ENCODE measurements around the gene KCNF1.

The KCNF1 gene

DNA sequence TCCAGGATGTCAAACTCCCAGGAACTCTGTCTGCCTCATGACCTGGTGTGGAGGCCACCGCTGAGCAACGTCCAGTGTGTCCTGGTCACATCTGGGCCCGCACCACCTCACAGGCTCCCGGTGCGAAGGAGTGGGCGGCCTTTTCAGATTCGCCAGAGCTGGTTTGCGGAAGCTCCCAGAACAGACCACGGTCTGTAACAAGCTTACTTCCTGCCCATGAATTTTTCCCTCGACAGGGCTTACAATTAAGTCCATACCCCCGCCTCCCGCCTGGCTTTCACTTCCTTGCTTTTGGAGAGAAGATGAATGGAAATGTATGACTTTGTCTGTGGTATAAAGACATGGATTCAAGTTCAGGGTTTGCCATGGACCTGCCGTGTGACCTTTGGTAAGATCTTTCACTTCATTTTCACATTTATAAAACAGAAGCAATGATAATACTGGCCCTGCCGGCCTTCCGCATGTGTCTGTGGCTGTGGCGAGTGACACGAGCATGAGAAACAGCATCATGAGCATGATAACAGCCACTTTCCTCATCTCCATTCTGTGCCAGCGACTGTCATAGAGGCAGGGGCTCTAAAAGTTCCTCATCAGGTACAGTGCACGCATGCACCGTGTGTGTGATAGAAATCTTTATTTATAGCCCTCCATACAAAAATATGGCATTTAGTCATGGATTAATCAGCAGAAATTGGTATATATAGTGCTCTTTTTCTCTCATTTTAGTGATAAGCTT lies 31.0 kb upstream of the KCNF1 start:
- DNase-seq (ENCODE audit: low read depth) = no peak

- DNase-seq (ENCODE audit: low read depth) = no peak
Measured at GRCh38 chr2:10882568-10882967, 29.2 kb upstream of the KCNF1 start.

DNA sequence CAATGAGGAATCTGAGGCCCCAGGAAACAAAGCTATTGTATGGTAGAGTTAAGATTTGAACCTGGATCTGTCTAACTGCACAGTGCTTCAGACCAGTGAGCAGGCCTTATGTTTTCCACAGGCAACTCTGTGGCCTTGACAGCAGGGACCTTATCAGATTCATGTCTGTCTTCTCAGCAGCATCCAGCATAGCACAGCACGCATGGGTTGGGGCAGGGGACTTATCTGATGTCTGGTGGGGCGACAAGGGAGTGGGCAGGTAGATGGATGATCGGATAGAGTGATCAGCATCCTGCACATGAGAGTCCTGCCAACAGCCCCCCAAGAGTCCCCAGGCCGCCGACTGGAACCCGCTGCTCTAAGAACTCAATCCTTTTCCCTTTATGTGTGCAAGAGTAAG lies 28.7 kb upstream of the KCNF1 start:
- DNase-seq (ENCODE audit: low read depth) = no peak

DNA sequence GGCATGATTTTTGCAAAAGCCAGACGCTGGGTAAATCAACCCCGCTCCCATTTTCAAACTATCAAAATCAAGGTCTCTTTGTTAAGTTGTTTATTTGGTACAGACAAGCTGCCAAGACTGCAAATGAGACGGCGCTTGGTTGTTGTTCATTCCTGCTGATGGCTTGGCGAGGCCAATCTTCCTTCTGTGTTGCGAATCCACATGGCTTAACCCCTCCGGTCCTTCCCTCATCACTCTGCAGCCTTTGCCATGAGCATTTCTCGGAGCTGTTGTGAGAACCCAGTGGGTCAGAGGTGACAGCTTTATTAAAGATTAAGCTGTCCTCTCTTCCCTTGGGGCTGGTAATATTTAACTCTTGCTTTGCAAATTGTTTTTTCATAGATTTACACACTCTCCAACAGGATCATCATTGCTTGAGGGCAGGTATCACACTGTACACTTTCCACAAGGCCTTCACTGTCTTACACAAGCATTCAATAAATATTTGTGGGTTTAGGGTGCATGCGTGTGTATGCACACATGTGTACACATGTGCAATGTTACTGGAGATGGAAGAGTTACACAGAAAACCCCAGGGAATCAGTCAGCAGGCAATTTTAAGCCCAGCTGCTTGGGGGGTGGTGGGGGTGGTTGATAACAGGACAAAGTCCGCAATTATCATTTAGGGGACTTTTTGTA lies 27.8 kb upstream of the KCNF1 start:
- DNase-seq (ENCODE audit: low read depth) = no peak

DNA sequence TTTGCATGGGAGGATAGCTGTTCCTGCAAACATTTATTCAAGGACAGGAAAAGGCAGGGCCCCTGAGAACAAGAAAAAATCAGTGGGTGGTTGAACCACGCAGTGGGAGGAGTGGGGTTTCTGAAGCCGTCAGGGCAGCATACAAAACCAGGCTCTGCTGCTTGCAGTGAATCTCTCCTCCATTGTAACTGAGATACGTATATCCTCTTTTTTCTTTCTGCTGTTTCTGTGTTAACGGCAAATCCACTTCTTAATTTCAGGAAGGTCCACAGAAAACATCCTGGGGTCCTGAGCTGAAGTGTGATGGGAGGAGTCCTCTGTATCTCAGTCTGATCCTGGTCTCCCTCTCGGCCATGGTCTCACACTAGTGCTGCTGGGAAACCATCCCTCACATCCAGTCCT lies 27.2 kb upstream of the KCNF1 start:
- DNase-seq (ENCODE audit: low read depth) = no peak

DNA sequence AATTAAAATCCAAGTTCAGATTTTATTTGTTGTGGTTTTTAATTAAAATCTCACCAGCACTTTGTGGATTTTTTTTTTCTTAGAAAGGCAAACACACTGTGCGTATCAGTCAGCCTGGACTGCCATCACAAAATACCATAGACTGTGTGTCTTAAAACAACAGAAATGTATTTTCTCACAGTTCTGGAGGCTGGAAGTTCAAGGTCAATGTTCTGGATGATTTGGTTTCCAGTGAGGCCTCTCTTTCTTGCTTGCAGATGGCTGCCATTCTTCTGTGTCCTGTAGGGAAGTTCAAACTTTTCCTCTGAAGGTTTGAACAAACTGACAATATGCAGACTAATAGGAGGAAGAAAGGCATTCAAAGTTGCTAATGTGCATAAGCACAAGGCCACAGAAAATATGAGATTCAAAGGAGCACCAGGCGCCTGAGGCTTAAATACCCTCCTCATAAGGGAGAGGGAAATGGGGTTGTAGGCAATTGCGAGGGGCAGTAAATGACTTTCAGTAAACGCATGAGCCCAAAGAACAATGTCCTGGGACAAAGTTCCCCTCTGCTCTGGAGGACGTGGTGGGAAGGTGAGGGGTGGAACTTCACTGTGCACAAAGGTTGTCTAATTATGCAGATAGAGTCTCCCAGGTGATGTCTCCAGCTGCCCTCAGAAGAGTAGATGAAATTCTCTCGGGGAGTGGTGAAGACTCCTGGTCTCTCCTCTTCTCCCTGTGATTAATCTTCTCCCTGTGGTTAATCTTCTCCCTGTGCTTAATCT lies 26.5 kb upstream of the KCNF1 start:
- no peak for DNase-seq (ENCODE audit: low read depth)

GRCh38 chr2:10887476-10887875 lies 24.3 kb upstream of the KCNF1 start:
- DNase-seq (ENCODE audit: low read depth) = no peak

DNA sequence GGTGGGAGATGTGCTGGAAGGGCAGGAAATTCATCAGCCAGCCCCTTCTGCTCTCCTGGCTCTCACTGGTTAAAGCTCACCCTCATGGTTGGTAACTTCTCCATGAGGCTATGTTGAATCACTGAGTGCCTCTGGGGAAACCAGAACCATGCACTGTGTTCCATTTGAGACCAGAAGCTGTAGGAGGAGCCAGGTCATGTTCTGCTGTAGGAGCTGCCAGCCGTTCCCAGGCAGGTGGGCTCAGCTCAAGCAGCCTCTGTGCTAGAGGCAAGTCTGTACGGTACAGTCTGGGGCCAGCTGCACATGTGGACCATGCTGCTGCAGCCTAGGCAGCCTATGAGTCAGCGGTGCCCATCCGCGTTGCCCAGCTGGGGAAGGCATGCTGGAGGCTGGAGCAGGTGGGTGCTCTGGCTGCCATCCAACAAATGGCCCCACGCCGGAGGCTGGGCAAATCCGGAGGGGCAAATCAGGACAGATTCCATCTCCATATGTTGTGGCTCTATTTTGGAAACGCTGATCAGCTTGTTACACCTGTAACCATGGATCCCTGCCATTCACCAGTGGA lies 22.0 kb upstream of the KCNF1 start:
- DNase-seq (ENCODE audit: low read depth) = no peak

GRCh38 chr2:10890706-10891270 lies 20.9 kb upstream of the KCNF1 start:
- no peak for DNase-seq (ENCODE audit: low read depth)

- no peak for DNase-seq (ENCODE audit: low read depth)
Measured at GRCh38 chr2:10891390-10891789, 20.3 kb upstream of the KCNF1 start.

- no peak for DNase-seq (ENCODE audit: low read depth)
Measured at GRCh38 chr2:10891848-10892247, 19.9 kb upstream of the KCNF1 start.

- no peak for DNase-seq (ENCODE audit: low read depth)
Measured at GRCh38 chr2:10892316-10892715, 19.4 kb upstream of the KCNF1 start.

DNA sequence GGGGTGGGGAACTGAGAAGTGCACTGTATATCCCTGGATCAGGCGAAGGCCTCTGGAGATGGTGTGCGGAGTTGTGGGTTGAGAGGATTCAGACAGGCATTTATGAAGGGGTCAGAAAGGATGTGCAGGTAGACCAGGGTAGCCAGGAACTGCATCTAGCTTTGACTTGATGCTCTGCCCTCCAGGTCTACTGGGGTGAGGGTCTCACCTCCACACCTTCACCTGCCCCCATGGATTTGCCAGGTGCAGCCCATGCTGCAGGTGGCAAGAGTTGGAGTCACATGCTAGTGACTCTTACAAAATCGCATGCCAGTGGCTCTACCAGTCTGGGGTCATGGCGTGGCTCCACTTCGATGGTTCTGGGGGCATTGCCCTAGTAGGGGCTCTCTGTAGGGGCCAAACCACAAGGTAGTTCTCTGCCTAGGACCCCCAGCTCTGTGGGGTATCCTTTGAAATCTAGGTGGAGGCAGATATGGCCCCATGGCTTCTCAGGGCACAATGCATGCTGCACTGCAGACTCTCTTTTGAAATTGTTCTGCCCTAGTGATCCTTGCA lies 18.9 kb upstream of the KCNF1 start:
- DNase-seq (ENCODE audit: low read depth) = no peak

DNA sequence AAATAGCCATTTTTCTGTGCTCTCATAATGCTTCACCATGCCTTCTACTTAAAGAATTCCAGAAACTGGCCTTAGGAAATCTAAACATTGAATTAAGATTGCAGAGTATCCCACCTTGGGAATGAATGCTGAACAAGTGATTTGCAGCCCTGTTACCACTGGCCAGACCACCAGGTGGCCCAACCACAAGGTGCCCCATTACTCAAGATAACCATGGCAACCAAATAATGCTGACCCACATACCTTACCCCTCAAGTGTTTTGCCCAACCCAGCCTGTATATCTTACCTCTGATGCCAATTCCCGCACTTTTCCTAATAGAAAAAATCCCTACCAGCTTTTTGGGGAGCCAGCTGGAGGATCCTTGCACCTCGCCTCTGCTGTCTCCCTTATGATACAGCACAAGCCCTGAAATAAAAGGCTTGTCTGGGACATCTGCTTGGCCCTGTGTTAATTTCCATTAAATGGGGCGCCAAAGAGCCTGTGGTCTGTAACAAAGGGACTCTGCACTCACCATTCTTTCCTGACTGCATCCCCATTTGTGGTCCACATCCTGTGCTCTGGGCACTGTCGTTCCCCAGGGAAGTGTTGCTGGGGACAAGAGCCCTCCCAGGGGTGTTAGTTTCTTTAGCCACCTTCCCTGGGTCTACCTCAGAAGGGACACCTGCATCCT lies 17.3 kb upstream of the KCNF1 start:
- DNase-seq (ENCODE audit: low read depth) = no peak

DNA sequence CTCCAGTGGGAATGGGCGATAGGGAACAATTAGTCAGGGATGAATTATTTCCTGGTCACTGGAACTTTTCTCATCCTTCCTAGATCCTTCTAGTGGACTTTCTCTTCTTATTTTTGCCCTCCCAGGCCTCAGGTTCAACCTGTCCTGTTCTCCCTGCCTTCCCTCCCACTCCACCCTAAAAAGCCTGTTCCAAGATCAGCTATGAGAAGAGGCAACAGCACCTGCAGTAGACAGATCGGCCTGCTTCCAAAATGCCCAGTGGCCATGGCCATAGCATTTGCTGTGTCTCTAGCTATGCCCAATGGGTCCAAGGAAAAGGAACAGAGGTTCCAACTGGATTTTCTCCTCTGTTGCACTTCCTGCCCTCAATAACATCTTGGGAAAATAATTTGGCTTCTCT lies 16.5 kb upstream of the KCNF1 start:
- no peak for DNase-seq (ENCODE audit: low read depth)

DNA sequence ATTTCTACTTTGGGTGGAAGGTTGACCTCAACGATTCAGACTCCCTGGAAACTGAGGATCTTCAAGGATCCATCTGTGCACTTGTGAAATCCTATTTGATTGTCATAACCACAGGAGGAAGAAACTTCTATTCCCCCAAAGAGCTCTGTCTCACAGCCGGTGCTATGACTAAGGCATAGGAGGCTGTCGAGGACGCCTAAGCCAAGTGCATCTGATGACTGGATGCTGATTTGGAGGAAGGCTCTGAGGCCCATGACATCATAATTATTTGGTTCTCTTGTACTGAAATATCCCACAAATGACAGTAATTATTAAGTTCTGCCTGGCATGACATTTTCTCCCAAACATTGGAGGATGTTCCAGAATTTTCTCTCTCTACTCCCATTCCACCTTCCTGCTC lies 13.8 kb upstream of the KCNF1 start:
- DNase-seq (ENCODE audit: low read depth) = no peak

- no peak for DNase-seq (ENCODE audit: low read depth)
Measured at GRCh38 chr2:10900216-10901109, 11.3 kb upstream of the KCNF1 start.

DNA sequence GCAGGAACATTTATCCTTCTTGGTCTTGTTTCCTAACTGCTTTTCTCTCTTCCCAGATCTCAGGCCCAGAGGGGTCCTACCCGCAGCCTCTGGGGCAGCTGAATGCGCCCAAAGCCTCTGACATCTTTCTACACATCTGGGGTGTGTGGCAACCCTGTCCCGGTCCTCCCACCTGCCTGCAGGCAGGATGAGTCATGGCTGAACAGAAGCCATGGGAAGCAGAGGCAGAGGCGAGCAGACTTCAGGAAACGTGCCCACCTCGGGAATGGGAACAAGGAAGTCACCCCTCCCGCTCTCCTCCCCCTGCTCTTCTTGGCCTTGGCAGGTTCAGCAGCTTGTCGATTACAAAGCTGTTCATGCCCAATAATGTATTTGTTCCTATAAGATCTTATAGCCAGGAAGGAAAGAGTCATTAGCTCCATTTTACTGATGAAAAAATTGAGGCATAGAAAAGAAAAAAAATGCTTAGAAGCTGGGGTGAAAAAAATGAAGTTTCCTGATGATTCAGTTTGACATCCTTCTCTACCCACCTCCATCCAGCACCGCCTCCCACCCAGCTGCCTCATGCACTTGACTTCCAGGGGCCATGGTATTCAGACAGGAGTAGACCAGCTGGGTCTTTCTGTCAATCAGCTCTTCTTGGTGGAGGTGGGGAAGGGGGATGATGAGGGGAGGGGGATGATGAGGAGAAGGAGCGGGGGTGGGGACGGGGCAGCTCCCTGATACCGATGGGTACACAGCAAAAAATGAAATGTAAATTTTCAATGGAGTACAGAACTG lies 10.4 kb upstream of the KCNF1 start:
- DNase-seq (ENCODE audit: low read depth) = no peak

- DNase-seq (ENCODE audit: low read depth) = no peak
Measured at GRCh38 chr2:10903861-10904210, 7.9 kb upstream of the KCNF1 start.

DNA sequence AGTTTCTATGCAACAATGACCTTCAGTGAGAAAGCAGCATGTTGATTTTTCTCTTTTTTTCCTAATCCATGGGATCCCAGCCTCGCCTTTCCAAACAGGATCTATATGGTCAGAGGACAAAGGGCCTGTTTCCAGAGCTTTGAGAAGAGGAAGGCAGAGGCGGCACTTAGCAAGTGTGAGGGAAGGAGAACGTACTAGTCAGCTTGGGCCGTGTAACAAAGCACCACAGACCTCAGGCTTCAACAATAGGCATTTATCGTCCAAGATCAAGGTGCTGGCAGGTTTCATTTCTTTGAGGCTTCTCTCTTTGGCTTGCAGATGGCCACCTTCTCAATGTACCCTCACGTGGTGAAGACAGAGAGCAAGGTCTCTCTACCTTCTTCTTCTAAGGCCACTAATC lies 7.3 kb upstream of the KCNF1 start:
- DNase-seq (ENCODE audit: low read depth) = no peak
